ENCODE measurements around the gene LBX2. TPM values are rescaled to one million over a fixed set of nuclear protein-coding genes. Genes with fewer than 3 reads are reported as not detected.
"Not testable (repeated sequence)": the region's sequence is repeated elsewhere in the genome, so short reads cannot be mapped to it uniquely, and the experiment has no call there.

The LBX2 gene
- total RNA-seq, 1 experiment from 2014 or later, result 1.6 TPM

- no peak for DNase-seq (ENCODE audit: low read depth)
Measured at GRCh38 chr2:74504591-74504990, 5.2 kb upstream of the LBX2 start.

- DNase-seq (ENCODE audit: low read depth), result no peak
Measured at GRCh38 chr2:74503506-74504475, 4.4 kb upstream of the LBX2 start.

GRCh38 chr2:74502720-74503505 is 3.5 kb upstream of the LBX2 start:
- peak; percentile 73 for DNase-seq (ENCODE audit: low read depth)

GRCh38 chr2:74502147-74502719 is 2.8 kb upstream of the LBX2 start:
- DNase-seq (ENCODE audit: low read depth), result no peak

GRCh38 chr2:74501335-74502071 is 2.1 kb upstream of the LBX2 start:
- DNase-seq (ENCODE audit: low read depth), result no peak

- DNase-seq (ENCODE audit: low read depth), result no peak
Measured at GRCh38 chr2:74500578-74500946, 1.2 kb upstream of the LBX2 start.

GRCh38 chr2:74499940-74500577 is 656 bp upstream of the LBX2 start:
- no peak for DNase-seq (ENCODE audit: low read depth)

GRCh38 chr2:74498500-74499266 is 720 bp downstream of the LBX2 start:
- peak; percentile 65 for DNase-seq (ENCODE audit: low read depth)

- DNase-seq (ENCODE audit: low read depth), result peak; percentile 24
Measured at GRCh38 chr2:74497777-74498499, 1.5 kb downstream of the LBX2 start.

- no peak for DNase-seq (ENCODE audit: low read depth)
Measured at GRCh38 chr2:74496997-74497776, 2.2 kb downstream of the LBX2 start.

- no peak for DNase-seq (ENCODE audit: low read depth)
Measured at GRCh38 chr2:74495440-74495839, 4.0 kb downstream of the LBX2 start.

- peak; percentile 46 for DNase-seq (ENCODE audit: low read depth)
Measured at GRCh38 chr2:74493546-74493945, 5.9 kb downstream of the LBX2 start.

GRCh38 chr2:74491648-74492544 is 7.5 kb downstream of the LBX2 start:
- DNase-seq (ENCODE audit: low read depth), result no peak

- DNase-seq (ENCODE audit: low read depth), result no peak
Measured at GRCh38 chr2:74489906-74490305, 9.5 kb downstream of the LBX2 start.

- no peak for DNase-seq (ENCODE audit: low read depth)
Measured at GRCh38 chr2:74488643-74489481, 10.5 kb downstream of the LBX2 start.

- no peak for DNase-seq (ENCODE audit: low read depth)
Measured at GRCh38 chr2:74486141-74486540, 13.3 kb downstream of the LBX2 start.

- DNase-seq (ENCODE audit: low read depth), result not testable (repeated sequence)
Measured at GRCh38 chr2:74483675-74484164, 15.7 kb downstream of the LBX2 start.
